Panc1 (cell line): ENCODE data around the gene BBS1.

ENCODE experiments used
- POLR2AphosphoS5 ChIP-seq: IDR thresholded peaks from 2 replicates; pipeline ENCODE4 v1.6.1; 2012; ENCODE audit warnings: mild to moderate bottlenecking, low read depth, low read length, moderate library complexity
- SIN3A ChIP-seq: IDR thresholded peaks from 2 replicates; pipeline ENCODE4 v1.6.1; 2012; ENCODE audit warnings: low read depth, mild to moderate bottlenecking, low read length, moderate library complexity, borderline replicate concordance; ENCODE audit not compliant: insufficient read depth
- TF ChIP-seq, protein P1 (sequence below): fragments of 450-650 bp; IDR thresholded peaks from 2 replicates; pipeline ENCODE4 v1.5.1; 2017; ENCODE audit warnings: mild to moderate bottlenecking
- TF ChIP-seq, protein P2 (sequence below), 2 experiments: IDR thresholded peaks; 2 replicates each; pipeline ENCODE4 v1.6.1; 2011 to 2012; ENCODE audit warnings: low read depth in 2 of 2, control low read depth in 1 of 2, low read length in 1 of 2, mild to moderate bottlenecking in 1 of 2, moderate library complexity in 1 of 2; ENCODE audit not compliant: insufficient read depth in 1 of 2

DNA sequence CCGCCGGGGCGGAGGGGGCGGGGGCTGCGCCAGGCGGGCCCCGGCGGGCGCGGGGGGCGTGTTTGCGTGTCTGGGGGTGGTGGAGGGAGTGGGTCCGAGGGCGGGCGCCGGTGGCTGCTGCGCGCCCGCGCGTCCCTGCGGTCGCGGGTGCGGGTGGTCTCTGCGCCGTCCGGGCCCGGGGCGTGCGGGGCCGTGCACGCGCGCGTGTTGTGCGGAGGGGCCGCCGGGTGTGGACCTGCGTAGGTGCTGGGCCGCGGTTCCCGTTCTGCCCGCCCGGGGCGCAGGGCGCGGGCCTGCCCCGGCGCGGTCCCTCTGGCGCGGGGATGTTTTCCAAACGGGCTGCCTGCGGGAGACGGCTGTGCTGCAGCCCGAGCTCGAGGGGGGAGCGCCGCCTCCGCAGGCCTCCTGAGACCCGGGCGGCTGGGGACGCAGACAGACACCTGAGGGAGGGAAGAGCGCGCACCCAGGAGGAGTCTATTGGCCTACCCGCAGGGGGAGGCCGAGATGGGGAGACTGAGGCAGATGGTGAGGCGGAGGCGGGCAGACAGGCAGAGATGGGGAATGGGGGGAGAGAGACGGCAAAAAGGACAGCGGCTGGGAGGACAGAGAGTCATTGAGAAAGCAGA lies 43.3 kb upstream of the BBS1 start:
- TF ChIP-seq, protein P1, sequence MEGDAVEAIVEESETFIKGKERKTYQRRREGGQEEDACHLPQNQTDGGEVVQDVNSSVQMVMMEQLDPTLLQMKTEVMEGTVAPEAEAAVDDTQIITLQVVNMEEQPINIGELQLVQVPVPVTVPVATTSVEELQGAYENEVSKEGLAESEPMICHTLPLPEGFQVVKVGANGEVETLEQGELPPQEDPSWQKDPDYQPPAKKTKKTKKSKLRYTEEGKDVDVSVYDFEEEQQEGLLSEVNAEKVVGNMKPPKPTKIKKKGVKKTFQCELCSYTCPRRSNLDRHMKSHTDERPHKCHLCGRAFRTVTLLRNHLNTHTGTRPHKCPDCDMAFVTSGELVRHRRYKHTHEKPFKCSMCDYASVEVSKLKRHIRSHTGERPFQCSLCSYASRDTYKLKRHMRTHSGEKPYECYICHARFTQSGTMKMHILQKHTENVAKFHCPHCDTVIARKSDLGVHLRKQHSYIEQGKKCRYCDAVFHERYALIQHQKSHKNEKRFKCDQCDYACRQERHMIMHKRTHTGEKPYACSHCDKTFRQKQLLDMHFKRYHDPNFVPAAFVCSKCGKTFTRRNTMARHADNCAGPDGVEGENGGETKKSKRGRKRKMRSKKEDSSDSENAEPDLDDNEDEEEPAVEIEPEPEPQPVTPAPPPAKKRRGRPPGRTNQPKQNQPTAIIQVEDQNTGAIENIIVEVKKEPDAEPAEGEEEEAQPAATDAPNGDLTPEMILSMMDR = no peak
- no peak for TF ChIP-seq SIN3A
- TF ChIP-seq, protein P2, sequence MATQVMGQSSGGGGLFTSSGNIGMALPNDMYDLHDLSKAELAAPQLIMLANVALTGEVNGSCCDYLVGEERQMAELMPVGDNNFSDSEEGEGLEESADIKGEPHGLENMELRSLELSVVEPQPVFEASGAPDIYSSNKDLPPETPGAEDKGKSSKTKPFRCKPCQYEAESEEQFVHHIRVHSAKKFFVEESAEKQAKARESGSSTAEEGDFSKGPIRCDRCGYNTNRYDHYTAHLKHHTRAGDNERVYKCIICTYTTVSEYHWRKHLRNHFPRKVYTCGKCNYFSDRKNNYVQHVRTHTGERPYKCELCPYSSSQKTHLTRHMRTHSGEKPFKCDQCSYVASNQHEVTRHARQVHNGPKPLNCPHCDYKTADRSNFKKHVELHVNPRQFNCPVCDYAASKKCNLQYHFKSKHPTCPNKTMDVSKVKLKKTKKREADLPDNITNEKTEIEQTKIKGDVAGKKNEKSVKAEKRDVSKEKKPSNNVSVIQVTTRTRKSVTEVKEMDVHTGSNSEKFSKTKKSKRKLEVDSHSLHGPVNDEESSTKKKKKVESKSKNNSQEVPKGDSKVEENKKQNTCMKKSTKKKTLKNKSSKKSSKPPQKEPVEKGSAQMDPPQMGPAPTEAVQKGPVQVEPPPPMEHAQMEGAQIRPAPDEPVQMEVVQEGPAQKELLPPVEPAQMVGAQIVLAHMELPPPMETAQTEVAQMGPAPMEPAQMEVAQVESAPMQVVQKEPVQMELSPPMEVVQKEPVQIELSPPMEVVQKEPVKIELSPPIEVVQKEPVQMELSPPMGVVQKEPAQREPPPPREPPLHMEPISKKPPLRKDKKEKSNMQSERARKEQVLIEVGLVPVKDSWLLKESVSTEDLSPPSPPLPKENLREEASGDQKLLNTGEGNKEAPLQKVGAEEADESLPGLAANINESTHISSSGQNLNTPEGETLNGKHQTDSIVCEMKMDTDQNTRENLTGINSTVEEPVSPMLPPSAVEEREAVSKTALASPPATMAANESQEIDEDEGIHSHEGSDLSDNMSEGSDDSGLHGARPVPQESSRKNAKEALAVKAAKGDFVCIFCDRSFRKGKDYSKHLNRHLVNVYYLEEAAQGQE (IDR thresholded peaks at IDR 0.05; ENCODE audit: insufficient read depth in 1 of 2, low read depth in 2 of 2, low read length in 1 of 2) = no peak
- no peak for TF ChIP-seq POLR2AphosphoS5
